ENCODE results near the gene MBOAT1. TPM values are rescaled to one million over a fixed set of nuclear protein-coding genes. Genes with fewer than 3 reads are reported as not detected.

MBOAT1 gene
- polyA plus RNA-seq, 2 of the 4 experiments (the other 2 are of a cell fraction) = 1.9 to 5.5 TPM

DNA sequence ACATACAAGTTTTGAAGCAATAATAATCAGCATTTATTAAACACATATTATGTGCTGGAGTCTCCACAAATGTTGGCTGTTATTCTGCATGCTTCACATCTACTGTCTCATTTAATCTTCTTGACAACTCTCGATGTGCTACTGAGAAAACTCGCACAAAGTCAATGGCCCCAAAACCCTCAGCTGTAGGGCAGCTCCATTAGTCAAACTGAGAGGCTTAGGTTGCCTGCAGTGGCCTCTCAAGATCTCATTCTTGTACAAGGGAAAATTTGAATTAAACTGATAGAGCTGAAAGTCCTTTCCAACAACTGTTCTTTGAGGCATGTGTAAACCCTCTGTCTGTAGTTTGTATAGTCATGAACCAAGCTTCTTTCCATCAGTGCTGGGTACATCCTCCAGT, 49.8 kb downstream of the MBOAT1 start:
- no peak for FAIRE-seq
- DNase-seq (ENCODE audit: low read depth in 1 of 2, low spot score in 1 of 2) = no peak
- ATAC-seq = no peak
- ChIA-PET POLR2A (no interaction called here), CTCF (no interaction called here)
- 66% methylated on average over 2 of the region's 2 CpGs for WGBS (ENCODE audit: missing lambda C conversion rate)
- no peak overlapping the region for H3K4me3 ChIP-seq
- no peaks in the 10 kb centered on the region for H3K9me3 ChIP-seq
- H3K27ac ChIP-seq = no peak overlapping the region
- no peaks in the 10 kb centered on the region for H3K4me1 ChIP-seq
- no peak overlapping the region for H3K4me2 ChIP-seq
- TF ChIP-seq GATA3 (IDR thresholded peaks at IDR 0.05; ENCODE audit: borderline replicate concordance) (no peak), POLR2AphosphoS2 (conservative IDR thresholded peaks at IDR 0.05; ENCODE audit: low read length) (no peak), SMC3 (IDR thresholded peaks at IDR 0.05) (no peak), ZC3H11A (IDR thresholded peaks at IDR 0.05) (no peak), ZNF302 (CRISPR knock-in tag; IDR thresholded peaks at IDR 0.05) (no peak), RNF2 (IDR thresholded peaks at IDR 0.05; ENCODE audit: borderline replicate concordance, low read depth) (no peak), HEYL (CRISPR knock-in tag; IDR thresholded peaks at IDR 0.05) (no peak), TP53 (CRISPR knock-in tag; IDR thresholded peaks at IDR 0.05) (no peak), FOSL2 (IDR thresholded peaks at IDR 0.05) (no peak), FOSL2 (CRISPR knock-in tag; IDR thresholded peaks at IDR 0.05) (no peak)
- TF ChIP-seq, protein P1, sequence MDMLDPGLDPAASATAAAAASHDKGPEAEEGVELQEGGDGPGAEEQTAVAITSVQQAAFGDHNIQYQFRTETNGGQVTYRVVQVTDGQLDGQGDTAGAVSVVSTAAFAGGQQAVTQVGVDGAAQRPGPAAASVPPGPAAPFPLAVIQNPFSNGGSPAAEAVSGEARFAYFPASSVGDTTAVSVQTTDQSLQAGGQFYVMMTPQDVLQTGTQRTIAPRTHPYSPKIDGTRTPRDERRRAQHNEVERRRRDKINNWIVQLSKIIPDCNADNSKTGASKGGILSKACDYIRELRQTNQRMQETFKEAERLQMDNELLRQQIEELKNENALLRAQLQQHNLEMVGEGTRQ (IDR thresholded peaks at IDR 0.05) = no peak
- TF ChIP-seq, protein P2, sequence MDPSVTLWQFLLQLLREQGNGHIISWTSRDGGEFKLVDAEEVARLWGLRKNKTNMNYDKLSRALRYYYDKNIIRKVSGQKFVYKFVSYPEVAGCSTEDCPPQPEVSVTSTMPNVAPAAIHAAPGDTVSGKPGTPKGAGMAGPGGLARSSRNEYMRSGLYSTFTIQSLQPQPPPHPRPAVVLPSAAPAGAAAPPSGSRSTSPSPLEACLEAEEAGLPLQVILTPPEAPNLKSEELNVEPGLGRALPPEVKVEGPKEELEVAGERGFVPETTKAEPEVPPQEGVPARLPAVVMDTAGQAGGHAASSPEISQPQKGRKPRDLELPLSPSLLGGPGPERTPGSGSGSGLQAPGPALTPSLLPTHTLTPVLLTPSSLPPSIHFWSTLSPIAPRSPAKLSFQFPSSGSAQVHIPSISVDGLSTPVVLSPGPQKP (IDR thresholded peaks at IDR 0.05; ENCODE audit: low read depth, low read length) = no peak
- TF ChIP-seq, protein P3, sequence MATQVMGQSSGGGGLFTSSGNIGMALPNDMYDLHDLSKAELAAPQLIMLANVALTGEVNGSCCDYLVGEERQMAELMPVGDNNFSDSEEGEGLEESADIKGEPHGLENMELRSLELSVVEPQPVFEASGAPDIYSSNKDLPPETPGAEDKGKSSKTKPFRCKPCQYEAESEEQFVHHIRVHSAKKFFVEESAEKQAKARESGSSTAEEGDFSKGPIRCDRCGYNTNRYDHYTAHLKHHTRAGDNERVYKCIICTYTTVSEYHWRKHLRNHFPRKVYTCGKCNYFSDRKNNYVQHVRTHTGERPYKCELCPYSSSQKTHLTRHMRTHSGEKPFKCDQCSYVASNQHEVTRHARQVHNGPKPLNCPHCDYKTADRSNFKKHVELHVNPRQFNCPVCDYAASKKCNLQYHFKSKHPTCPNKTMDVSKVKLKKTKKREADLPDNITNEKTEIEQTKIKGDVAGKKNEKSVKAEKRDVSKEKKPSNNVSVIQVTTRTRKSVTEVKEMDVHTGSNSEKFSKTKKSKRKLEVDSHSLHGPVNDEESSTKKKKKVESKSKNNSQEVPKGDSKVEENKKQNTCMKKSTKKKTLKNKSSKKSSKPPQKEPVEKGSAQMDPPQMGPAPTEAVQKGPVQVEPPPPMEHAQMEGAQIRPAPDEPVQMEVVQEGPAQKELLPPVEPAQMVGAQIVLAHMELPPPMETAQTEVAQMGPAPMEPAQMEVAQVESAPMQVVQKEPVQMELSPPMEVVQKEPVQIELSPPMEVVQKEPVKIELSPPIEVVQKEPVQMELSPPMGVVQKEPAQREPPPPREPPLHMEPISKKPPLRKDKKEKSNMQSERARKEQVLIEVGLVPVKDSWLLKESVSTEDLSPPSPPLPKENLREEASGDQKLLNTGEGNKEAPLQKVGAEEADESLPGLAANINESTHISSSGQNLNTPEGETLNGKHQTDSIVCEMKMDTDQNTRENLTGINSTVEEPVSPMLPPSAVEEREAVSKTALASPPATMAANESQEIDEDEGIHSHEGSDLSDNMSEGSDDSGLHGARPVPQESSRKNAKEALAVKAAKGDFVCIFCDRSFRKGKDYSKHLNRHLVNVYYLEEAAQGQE (IDR thresholded peaks at IDR 0.05) = no peak

DNA sequence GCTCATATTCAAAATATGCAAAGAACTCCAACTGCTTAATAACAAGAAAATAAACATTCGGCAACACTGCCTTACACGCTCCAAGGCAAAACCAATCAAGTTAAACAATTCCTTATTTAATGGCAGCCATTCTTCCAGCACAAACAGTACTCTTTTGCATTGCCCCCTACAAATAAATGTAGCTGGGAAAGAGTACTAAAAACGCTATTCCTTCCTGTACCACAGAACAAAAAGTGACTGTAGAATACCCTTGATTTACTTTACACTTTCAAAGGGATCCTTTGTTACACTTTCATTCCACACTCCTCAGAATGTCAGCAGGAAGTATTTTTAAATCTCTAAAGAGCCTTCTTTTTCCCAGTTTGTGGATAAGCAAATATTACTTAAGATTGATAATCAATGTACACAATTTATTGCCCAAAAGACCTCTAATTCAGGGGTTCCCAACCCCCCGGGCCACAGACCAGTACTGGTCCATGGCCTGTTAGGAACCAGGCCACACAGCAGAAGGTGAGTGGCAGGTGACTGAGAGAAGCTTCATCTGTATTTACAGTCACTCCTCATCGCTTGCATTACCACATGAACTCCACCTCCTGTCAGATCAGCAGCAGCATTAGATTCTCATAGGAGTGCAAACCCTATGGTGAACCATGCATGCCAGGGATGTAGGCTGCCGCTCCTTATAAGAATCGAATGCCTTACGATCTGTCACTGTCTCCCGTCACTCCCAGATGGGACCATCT, 51.6 kb downstream of the MBOAT1 start:
- Histone ChIP-seq H3K4me2 (no peak overlapping the region), H3K4me1 (no peaks in the 10 kb centered on the region), H3K4me3 (no peak overlapping the region), H3K9me3 (no peaks in the 10 kb centered on the region), H3K27ac (no peak overlapping the region)
- WGBS (ENCODE audit: missing lambda C conversion rate) = 73% methylated on average over 9 of the region's 9 CpGs
- FAIRE-seq (no peak), ATAC-seq (no peak), DNase-seq (ENCODE audit: low read depth in 1 of 2, low spot score in 1 of 2) (no peak)
- ChIA-PET POLR2A (interaction anchor here (0.6 kb wide), 1 partner anchor 242 kb away, joined by 4 read pairs; no protein-coding TSS in a partner anchor), CTCF (no interaction called here)
- TF ChIP-seq, protein P4, sequence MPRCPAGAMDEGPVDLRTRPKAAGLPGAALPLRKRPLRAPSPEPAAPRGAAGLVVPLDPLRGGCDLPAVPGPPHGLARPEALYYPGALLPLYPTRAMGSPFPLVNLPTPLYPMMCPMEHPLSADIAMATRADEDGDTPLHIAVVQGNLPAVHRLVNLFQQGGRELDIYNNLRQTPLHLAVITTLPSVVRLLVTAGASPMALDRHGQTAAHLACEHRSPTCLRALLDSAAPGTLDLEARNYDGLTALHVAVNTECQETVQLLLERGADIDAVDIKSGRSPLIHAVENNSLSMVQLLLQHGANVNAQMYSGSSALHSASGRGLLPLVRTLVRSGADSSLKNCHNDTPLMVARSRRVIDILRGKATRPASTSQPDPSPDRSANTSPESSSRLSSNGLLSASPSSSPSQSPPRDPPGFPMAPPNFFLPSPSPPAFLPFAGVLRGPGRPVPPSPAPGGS (IDR thresholded peaks at IDR 0.05) = no peak
- TF ChIP-seq, protein P5, sequence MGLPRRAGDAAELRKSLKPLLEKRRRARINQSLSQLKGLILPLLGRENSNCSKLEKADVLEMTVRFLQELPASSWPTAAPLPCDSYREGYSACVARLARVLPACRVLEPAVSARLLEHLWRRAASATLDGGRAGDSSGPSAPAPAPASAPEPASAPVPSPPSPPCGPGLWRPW (IDR thresholded peaks at IDR 0.05) = no peak
- TF ChIP-seq, protein P6, sequence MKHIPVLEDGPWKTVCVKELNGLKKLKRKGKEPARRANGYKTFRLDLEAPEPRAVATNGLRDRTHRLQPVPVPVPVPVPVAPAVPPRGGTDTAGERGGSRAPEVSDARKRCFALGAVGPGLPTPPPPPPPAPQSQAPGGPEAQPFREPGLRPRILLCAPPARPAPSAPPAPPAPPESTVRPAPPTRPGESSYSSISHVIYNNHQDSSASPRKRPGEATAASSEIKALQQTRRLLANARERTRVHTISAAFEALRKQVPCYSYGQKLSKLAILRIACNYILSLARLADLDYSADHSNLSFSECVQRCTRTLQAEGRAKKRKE (CRISPR knock-in tag; IDR thresholded peaks at IDR 0.05; ENCODE audit: low read depth) = no peak
- no peak for TF ChIP-seq CHD4 (IDR thresholded peaks at IDR 0.05; ENCODE audit: borderline replicate concordance)
- TF ChIP-seq CBX8 (IDR thresholded peaks at IDR 0.05) = no peak
- no peak for TF ChIP-seq FOSB (CRISPR knock-in tag; IDR thresholded peaks at IDR 0.05)
- TF ChIP-seq RCOR1 (IDR thresholded peaks at IDR 0.05; ENCODE audit: low read depth, low read length) = no peak
- TF ChIP-seq POLR2A (IDR thresholded peaks at IDR 0.05; ENCODE audit: low read length) = no peak
- no peak for TF ChIP-seq ZNF302 (CRISPR knock-in tag; IDR thresholded peaks at IDR 0.05)
- TF ChIP-seq PHF8 (IDR thresholded peaks at IDR 0.05; ENCODE audit: borderline replicate concordance, low read depth) = no peak
- no peak for TF ChIP-seq SREBF2 (IDR thresholded peaks at IDR 0.05)
- TF ChIP-seq, protein P7, sequence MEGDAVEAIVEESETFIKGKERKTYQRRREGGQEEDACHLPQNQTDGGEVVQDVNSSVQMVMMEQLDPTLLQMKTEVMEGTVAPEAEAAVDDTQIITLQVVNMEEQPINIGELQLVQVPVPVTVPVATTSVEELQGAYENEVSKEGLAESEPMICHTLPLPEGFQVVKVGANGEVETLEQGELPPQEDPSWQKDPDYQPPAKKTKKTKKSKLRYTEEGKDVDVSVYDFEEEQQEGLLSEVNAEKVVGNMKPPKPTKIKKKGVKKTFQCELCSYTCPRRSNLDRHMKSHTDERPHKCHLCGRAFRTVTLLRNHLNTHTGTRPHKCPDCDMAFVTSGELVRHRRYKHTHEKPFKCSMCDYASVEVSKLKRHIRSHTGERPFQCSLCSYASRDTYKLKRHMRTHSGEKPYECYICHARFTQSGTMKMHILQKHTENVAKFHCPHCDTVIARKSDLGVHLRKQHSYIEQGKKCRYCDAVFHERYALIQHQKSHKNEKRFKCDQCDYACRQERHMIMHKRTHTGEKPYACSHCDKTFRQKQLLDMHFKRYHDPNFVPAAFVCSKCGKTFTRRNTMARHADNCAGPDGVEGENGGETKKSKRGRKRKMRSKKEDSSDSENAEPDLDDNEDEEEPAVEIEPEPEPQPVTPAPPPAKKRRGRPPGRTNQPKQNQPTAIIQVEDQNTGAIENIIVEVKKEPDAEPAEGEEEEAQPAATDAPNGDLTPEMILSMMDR (IDR thresholded peaks at IDR 0.05) = no peak
- no peak for TF ChIP-seq NR3C1 (IDR thresholded peaks at IDR 0.05)
- TF ChIP-seq NPAS2 (CRISPR knock-in tag; IDR thresholded peaks at IDR 0.05; ENCODE audit: borderline replicate concordance) = no peak

All from A549 (cell line).